Spleen (tissue), 11 donors: ENCODE data around the gene SCN1B. TPM values are rescaled to one million over a fixed set of nuclear protein-coding genes. Genes with fewer than 3 reads are reported as not detected.
"Not testable (repeated sequence)": the region's sequence is repeated elsewhere in the genome, so short reads cannot be mapped to it uniquely, and the experiment has no call there.

Source experiments
- DNase-seq: peaks from one replicate; pipeline ENCODE4 v3.0.0-alpha.2; 2020
- H3K27ac ChIP-seq, 8 donors: fragments of 200-600 bp; sonication (generic) in 7 of 8; 1 replicate in 4 of 8; 2 replicates in 4 of 8; pipeline versions ENCODE4 v1.5.0 to v1.8.0; 2016 to 2021; ENCODE audit warnings: inconsistent platforms in 4 of 8, mild to moderate bottlenecking in 4 of 8, moderate library complexity in 1 of 8
- H3K27me3 ChIP-seq, 7 donors: fragments of 200-600 bp; sonication (generic) in 6 of 7; replicated peaks in 1 of 7; 1 replicate in 4 of 7; 2 replicates in 3 of 7; pipeline versions ENCODE4 v1.5.0 to v1.8.0; 2016 to 2021; ENCODE audit warnings: inconsistent platforms in 3 of 7, mild to moderate bottlenecking in 1 of 7
- H3K36me3 ChIP-seq, 6 donors: fragments of 200-600 bp; sonication (generic) in 5 of 6; 1 replicate in 4 of 6; 2 replicates in 2 of 6; pipeline versions ENCODE4 v1.5.0 to v1.8.0; 2016 to 2021; ENCODE audit warnings: inconsistent platforms in 2 of 6
- H3K4me1 ChIP-seq, 6 donors: fragments of 200-600 bp; sonication (generic) in 5 of 6; 1 replicate in 3 of 6; 2 replicates in 3 of 6; pipeline versions ENCODE4 v1.5.0 to v1.8.0; 2016 to 2021; ENCODE audit warnings: inconsistent platforms in 3 of 6
- H3K4me3 ChIP-seq, 8 donors: fragments of 200-600 bp; sonication (generic) in 7 of 8; 1 replicate in 4 of 8; 2 replicates in 4 of 8; pipeline versions ENCODE4 v1.5.0 to v1.8.0; 2016 to 2021; ENCODE audit warnings: inconsistent platforms in 4 of 8, mild to moderate bottlenecking in 4 of 8, moderate library complexity in 2 of 8
- H3K9me3 ChIP-seq, 8 donors: fragments of 200-600 bp; sonication (generic) in 7 of 8; 1 replicate in 4 of 8; 2 replicates in 4 of 8; pipeline versions ENCODE4 v1.5.0 to v1.8.0; 2016 to 2021; ENCODE audit warnings: inconsistent platforms in 4 of 8
- POLR2A ChIP-seq, 3 donors: fragments of 450-650 bp; IDR thresholded peaks; one replicate each; pipeline ENCODE4 v1.5.1; 2017; ENCODE audit warnings: antibody characterized with exemption in 3 of 3, mild to moderate bottlenecking in 1 of 3
- POLR2AphosphoS5 ChIP-seq, 3 donors: sonication (generic); formaldehyde crosslinking; IDR thresholded peaks; one replicate each; pipeline ENCODE4 v1.5.1; 2017; ENCODE audit warnings: antibody characterized with exemption in 3 of 3
- WGBS, 5 donors: extraction: QIAGEN DNeasy Blood & Tissue Kit in 3 of 5; methylation state at CpG; one replicate each; pipeline versions ENCODE4 v1.1.5 to v1.1.7; 2013 to 2018; 5-methylcytosine and 5-hydroxymethylcytosine counted together
- intact Hi-C: fragments of 100-400 bp; cut with DNase I; formaldehyde crosslinking; loops from one replicate; pipeline ENCODE4 v1.15.0; 2023; ENCODE audit warnings: low total_unique reads
- polyA plus RNA-seq, 3 donors: library from polyadenylated mRNA; stranded (reverse); fragments of 200-250 nt; gene quantifications; one replicate each; pipeline ENCODE4 v1.2.1, GENCODE V29; 2013
- total RNA-seq, 7 donors: library from RNA; depleted of rRNA in 3 of 7; stranded (reverse); fragments of >200 nt in 3 of 7; fragmentation: NEBNext Ultra II Directional in 4 of 7; extraction: Animal tissue kit (Norgen Biotek cat#: 25700) in 4 of 7; gene quantifications; one replicate each; pipeline versions ENCODE4 v1.1.0 to v1.2.1, GENCODE V29; 2016 to 2021
- TF ChIP-seq, protein P1 (sequence below), 11 experiments: fragments of 200-600 bp in 7 of 11; fragments of 450-650 bp in 4 of 11; sonication (generic) in 4 of 11; IDR thresholded peaks in 8 of 11; conservative IDR thresholded peaks in 3 of 11; 1 replicate in 7 of 11; 2 replicates in 4 of 11; pipeline versions ENCODE4 v1.4.0 to v1.8.0; 2016 to 2021; ENCODE audit warnings: antibody characterized with exemption in 11 of 11, inconsistent platforms in 4 of 11, mild to moderate bottlenecking in 1 of 11
- donor health status: healthy with polysubstance abuse.
- donor health status: DM: no; HTN: no; CAD: no; lungs with moderate emphysema.
- donor health status: DM: no; HTN: no; CAD: no.
- donor health status: Bipolar disorder and iron deficiency.
- donor health status: healthy.
- donor health status: DM: no; HTN: no; CAD: no.
- donor health status: DM: yes; HTN: yes; CAD: no.

Gene SCN1B
- total and polyA plus RNA-seq, 10 donors = 3.7 to 28.1 (median 13.1) TPM

DNA sequence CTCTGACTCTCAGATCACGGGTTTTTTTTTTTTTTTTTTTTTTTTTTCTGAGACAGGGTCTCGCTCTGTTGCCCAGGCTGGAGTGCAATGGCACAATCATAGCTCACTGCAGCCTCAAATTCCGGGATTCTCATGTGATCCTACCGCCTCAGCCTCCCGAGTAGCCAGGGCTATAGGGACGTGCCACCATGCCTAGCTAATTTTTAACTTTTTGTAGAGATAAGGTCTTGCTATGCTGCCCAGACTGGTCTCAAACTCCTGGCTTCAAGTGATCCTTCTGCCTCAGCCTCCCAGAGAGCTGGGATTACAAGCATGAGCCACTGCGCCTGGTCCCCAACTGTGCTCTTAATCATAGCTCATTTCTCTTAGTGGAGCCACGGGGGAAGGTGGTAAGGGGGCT is 34.7 kb upstream of the SCN1B start:
- Histone ChIP-seq H3K9me3 (no peaks in the 10 kb centered on the region), H3K27ac (peak overlapping the region in 7 of 8 donors; percentile 78 to 99 (median 98)), H3K4me3 (no peak overlapping the region), H3K36me3 (no peaks in the 10 kb centered on the region), H3K27me3 (no peaks in the 10 kb centered on the region), H3K4me1 (peaks cover 37 to 70% (median 57%) of the 10 kb centered on the region in 6 donors)
- 84 to 94% (median 91%) methylated on average over 8 of the region's 8 CpGs for WGBS, 5 donors
- TF ChIP-seq POLR2AphosphoS5 (IDR thresholded peaks at IDR 0.05) = no peak
- TF ChIP-seq POLR2A (IDR thresholded peaks at IDR 0.05) = no peak
- TF ChIP-seq, protein P1, sequence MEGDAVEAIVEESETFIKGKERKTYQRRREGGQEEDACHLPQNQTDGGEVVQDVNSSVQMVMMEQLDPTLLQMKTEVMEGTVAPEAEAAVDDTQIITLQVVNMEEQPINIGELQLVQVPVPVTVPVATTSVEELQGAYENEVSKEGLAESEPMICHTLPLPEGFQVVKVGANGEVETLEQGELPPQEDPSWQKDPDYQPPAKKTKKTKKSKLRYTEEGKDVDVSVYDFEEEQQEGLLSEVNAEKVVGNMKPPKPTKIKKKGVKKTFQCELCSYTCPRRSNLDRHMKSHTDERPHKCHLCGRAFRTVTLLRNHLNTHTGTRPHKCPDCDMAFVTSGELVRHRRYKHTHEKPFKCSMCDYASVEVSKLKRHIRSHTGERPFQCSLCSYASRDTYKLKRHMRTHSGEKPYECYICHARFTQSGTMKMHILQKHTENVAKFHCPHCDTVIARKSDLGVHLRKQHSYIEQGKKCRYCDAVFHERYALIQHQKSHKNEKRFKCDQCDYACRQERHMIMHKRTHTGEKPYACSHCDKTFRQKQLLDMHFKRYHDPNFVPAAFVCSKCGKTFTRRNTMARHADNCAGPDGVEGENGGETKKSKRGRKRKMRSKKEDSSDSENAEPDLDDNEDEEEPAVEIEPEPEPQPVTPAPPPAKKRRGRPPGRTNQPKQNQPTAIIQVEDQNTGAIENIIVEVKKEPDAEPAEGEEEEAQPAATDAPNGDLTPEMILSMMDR (IDR thresholded peaks at IDR 0.05 in 8 of 11, conservative IDR thresholded peaks at IDR 0.05 in 3 of 11) = no peak
- intact Hi-C loops = no loop called here
- DNase-seq = peak; percentile 36

DNA sequence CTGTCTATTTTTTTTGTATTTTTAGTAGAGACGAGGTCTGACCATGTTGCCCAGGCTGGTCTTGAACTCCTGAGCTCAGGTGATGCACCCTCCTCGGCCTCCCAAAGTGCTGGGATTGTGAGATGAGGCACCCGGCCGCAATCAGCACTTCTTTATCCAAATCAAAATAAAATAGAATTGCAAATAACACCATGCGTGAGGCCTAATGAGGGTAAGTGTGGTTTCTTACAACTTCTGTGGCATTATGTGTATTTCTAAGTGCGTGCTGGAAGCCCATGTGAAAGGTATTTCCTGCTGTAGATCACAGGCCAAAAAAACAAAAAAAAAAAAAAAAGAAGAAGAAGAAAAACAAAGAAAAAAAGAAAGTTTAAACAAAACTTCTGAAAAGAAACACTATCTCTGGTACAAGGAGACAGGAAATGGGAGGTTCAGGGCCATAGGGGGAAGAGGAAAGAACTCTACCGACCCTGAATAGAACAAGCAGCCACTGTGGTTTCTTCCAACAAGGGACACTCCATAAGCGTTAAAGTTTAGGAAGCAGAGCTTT is 33.1 kb upstream of the SCN1B start:
- Histone ChIP-seq H3K27me3 (no peaks in the 10 kb centered on the region), H3K36me3 (peaks cover 0 to 5% (median 0%) of the 10 kb centered on the region in 6 donors), H3K4me3 (peak overlapping the region in 1 of 8 donors; percentile 21), H3K27ac (peak overlapping the region; percentile 90 to 99 (median 98)), H3K9me3 (no peaks in the 10 kb centered on the region), H3K4me1 (peaks cover 46 to 84% (median 70%) of the 10 kb centered on the region in 6 donors)
- DNase-seq = peak; percentile 44
- intact Hi-C loops = no loop called here
- WGBS, 5 donors = 16 to 29% (median 19%) methylated on average over 8 of the region's 8 CpGs
- TF ChIP-seq POLR2AphosphoS5 (IDR thresholded peaks at IDR 0.05) = no peak
- TF ChIP-seq POLR2A (IDR thresholded peaks at IDR 0.05) = no peak
- TF ChIP-seq, protein P1 (IDR thresholded peaks at IDR 0.05 in 8 of 11, conservative IDR thresholded peaks at IDR 0.05 in 3 of 11) = no peak

GRCh38 chr19:34998224-34998623 is 32.0 kb upstream of the SCN1B start:
- intact Hi-C loops, H3K4me3 ChIP-seq, H3K27me3 ChIP-seq, H3K9me3 ChIP-seq: not testable (repeated sequence)
- H3K27ac ChIP-seq = peak overlapping the region; percentile 90 to 99 (median 98)
- peak; percentile 31 for DNase-seq
- H3K36me3 ChIP-seq = peaks cover 0 to 12% (median 0%) of the 10 kb centered on the region in 6 donors
- WGBS, 5 donors = 83 to 92% (median 87%) methylated on average over 7 of the region's 7 CpGs
- H3K4me1 ChIP-seq = peaks cover 56 to 94% (median 80%) of the 10 kb centered on the region in 6 donors

DNA sequence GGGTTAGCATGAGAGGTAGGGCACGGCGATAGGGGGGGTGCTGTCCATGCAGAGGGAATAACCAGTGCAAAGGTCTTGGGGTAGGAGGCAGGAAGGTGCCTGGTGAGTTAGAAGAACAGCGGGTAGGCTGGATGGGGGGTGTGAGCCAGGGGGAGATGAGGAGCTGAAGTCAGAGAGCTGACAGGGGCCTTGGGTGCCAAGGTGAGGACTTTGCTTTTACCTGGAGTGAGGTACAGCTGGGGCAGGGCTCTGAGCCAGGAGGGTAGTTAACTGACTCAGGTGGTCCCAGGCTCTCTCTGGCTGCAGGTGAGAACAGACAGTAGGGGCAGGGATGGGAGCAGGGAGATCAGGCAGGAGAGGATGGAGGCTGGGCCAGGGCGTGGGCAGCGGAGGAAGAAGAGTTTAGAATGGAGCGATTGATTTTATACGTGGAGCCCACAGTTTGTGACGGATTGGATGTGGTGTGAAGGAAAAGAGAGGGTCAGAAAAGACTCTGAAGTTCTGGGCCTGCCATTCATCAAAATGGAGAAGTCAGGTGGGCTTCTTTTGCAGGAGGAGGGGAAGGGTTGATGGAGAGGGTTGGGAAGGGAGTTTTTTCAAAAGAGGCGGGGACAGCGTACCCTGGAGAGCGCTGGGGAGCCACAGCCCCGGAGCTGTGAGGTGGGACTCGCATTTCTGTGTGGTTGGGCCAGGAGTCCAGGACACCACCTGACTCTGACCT is 31.3 kb upstream of the SCN1B start:
- 51 to 59% (median 57%) methylated on average over 12 to 13 of the region's 13 CpGs for WGBS, 5 donors
- no peaks in the 10 kb centered on the region for H3K9me3 ChIP-seq
- DNase-seq = peak; percentile 75
- H3K27ac ChIP-seq = peak overlapping the region; percentile 90 to 99 (median 98)
- peak overlapping the region in 6 of 8 donors; percentile 61 to 97 (median 90) for H3K4me3 ChIP-seq
- no peaks in the 10 kb centered on the region for H3K27me3 ChIP-seq
- intact Hi-C loops = no loop called here
- TF ChIP-seq, protein P1 (IDR thresholded peaks at IDR 0.05 in 8 of 11, conservative IDR thresholded peaks at IDR 0.05 in 3 of 11) = no peak
- TF ChIP-seq POLR2AphosphoS5 (IDR thresholded peaks at IDR 0.05) = no peak
- TF ChIP-seq POLR2A (IDR thresholded peaks at IDR 0.05) = no peak
- H3K36me3 ChIP-seq = peaks cover 0 to 12% (median 0%) of the 10 kb centered on the region in 6 donors
- H3K4me1 ChIP-seq = peaks cover 64 to 95% (median 86%) of the 10 kb centered on the region in 6 donors
